ENCODE data around the gene SLBP. TPM values are rescaled to one million over a fixed set of nuclear protein-coding genes. Genes with fewer than 3 reads are reported as not detected.

SLBP gene
- total RNA-seq, 6 experiments from 2014 or later: 44.7 to 61.9 (median 58.4) TPM

DNA sequence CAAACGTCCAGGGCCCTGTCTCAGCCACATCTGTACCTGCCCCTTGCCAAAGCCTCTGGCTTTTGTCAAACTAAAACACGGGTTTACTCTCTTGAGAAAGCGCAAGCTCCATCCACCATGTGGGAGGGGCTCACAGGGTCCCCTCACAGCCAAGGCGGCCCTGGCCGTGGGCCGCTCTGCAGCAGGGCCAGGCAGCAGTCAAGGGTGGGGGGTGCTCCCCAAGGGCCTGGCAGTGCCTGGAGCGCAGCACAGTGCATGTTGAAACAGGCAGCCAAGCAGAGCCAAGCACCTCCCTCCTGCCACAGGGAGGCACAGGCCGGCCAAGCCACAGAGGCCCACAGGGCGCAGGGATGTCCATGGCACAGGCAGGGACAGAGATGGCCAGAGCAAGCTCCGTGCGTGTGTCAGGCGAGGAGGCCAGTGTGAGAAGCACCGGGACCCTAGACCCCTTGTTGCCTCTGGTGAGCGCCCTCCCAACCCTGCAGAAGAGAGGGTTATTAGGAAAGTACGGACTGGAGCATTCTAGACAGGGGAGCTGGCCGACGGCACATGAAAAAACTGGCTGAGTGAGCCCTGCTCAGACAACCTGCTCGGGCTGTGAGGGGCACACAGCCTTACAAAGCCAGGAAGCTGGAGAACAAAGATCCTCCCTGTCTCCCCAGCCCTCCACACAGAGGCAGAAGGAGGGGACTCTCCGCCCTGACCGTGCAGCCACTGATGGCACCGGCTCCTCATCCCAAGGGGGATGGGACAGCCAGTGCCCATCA lies 67.0 kb downstream of the SLBP start:
- peaks cover 2% of the 10 kb centered on the region; the same call in 1 of the 2 replicates for H3K9me3 Mint-ChIP-seq
- no peak for DNase-seq

DNA sequence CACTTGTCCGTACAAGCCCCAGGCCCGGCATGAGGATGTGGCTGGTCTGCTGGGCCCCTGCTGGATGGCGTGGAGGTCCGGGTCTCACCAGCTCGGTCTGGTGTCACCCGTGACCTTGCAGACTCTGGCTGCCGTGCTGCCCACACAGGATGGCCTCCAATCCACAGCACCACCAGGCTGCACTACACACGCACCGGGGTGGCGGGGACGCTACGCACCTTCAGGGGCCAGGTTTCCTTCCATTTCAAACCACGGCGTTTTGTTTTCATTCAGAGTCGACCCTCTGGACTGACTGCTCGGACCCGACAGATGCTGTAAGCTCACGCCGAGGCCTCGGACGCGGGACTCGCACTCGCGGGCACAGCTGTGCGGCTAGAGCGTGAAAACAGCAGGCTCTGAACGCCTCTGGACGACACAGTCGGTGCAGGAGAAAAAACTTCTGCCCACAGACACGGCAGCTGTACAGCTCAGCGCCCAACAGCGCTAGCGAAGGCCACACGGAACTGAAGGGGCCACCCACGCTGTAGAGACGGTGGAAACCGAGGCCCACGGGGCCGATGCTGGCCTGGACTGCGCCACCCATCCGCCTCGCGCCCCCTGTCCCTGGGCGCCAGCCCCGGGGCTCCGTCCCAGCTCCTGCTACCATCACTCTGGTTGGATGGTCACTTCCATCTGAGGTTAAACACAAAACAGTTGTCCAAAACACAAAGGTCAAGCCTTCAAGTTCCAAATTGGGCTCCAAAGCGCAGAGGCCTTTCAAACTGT lies 68.0 kb downstream of the SLBP start:
- Mint-ChIP-seq H3K36me3 (ENCODE audit: low read depth) (no peaks in the 10 kb centered on the region), H3K4me3 (no peak overlapping the region), H3K4me1 (ENCODE audit: low read depth) (no peaks in the 10 kb centered on the region), H3K9me3 (no peaks in the 10 kb centered on the region), H3K27ac (no peak overlapping the region), H3K27me3 (ENCODE audit: insufficient read depth) (peaks cover 3% of the 10 kb centered on the region; the same call in 1 of the 2 replicates)
- DNase-seq: no peak
- TF ChIP-seq, protein P1, sequence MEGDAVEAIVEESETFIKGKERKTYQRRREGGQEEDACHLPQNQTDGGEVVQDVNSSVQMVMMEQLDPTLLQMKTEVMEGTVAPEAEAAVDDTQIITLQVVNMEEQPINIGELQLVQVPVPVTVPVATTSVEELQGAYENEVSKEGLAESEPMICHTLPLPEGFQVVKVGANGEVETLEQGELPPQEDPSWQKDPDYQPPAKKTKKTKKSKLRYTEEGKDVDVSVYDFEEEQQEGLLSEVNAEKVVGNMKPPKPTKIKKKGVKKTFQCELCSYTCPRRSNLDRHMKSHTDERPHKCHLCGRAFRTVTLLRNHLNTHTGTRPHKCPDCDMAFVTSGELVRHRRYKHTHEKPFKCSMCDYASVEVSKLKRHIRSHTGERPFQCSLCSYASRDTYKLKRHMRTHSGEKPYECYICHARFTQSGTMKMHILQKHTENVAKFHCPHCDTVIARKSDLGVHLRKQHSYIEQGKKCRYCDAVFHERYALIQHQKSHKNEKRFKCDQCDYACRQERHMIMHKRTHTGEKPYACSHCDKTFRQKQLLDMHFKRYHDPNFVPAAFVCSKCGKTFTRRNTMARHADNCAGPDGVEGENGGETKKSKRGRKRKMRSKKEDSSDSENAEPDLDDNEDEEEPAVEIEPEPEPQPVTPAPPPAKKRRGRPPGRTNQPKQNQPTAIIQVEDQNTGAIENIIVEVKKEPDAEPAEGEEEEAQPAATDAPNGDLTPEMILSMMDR (IDR thresholded peaks at IDR 0.05): no peak

More for the DNA sequence above, 67.0 kb downstream of the SLBP start:
- TF ChIP-seq, protein P1 (IDR thresholded peaks at IDR 0.05): no peak
- no peaks in the 10 kb centered on the region for H3K4me1 Mint-ChIP-seq (ENCODE audit: low read depth)
- H3K4me3 Mint-ChIP-seq: no peak overlapping the region
- H3K27me3 Mint-ChIP-seq (ENCODE audit: insufficient read depth): peaks cover 3% of the 10 kb centered on the region; the same call in 1 of the 2 replicates
- H3K27ac Mint-ChIP-seq: no peak overlapping the region
- H3K36me3 Mint-ChIP-seq (ENCODE audit: low read depth): peaks cover 1% of the 10 kb centered on the region; the same call in 1 of the 2 replicates

Other genes starting within 250 kb of the SLBP start
- 1 to 10 TPM; 2.3 to 3.2 (median 2.7) TPM for gene FAM53A, start 28.0 kb downstream of the SLBP start, total RNA-seq (2021; fragmentation: NEBNext Ultra II Directional; extraction: Animal tissue kit (Norgen Biotek cat#: 25700))
- 10 to 100 TPM; 24.6 to 36.7 (median 27.7) TPM for gene TMEM129, start 9.0 kb upstream of the SLBP start, total RNA-seq (2021; fragmentation: NEBNext Ultra II Directional; extraction: Animal tissue kit (Norgen Biotek cat#: 25700))
- gene TACC3, start 9.2 kb upstream of the SLBP start, total RNA-seq (2021; fragmentation: NEBNext Ultra II Directional; extraction: Animal tissue kit (Norgen Biotek cat#: 25700)): 10 to 100 TPM; 44.2 to 95.3 (median 93.3) TPM
- 1 to 10 TPM in 1 of 6 experiments, under 1 TPM in 5; 0.59 to 1.6 (median 0.75) TPM for gene FGFR3, start 81.0 kb upstream of the SLBP start, total RNA-seq (2021; fragmentation: NEBNext Ultra II Directional; extraction: Animal tissue kit (Norgen Biotek cat#: 25700))
- 10 to 100 TPM; 47.4 to 64.0 (median 53.3) TPM for gene LETM1, start 143.8 kb upstream of the SLBP start, total RNA-seq (2021; fragmentation: NEBNext Ultra II Directional; extraction: Animal tissue kit (Norgen Biotek cat#: 25700))
- 100 to 1,000 TPM in 4 of 6 experiments, 10 to 100 TPM in 2; 65.2 to 121 (median 109) TPM for gene NSD2, start 159.1 kb upstream of the SLBP start, total RNA-seq (2021; fragmentation: NEBNext Ultra II Directional; extraction: Animal tissue kit (Norgen Biotek cat#: 25700))

Measured in HFFc6 (cell line).